ENCODE results near the gene HACE1.
A peak's percentile ranks its signal among the peaks of the same experiment; 100 is the strongest.

The HACE1 gene

DNA sequence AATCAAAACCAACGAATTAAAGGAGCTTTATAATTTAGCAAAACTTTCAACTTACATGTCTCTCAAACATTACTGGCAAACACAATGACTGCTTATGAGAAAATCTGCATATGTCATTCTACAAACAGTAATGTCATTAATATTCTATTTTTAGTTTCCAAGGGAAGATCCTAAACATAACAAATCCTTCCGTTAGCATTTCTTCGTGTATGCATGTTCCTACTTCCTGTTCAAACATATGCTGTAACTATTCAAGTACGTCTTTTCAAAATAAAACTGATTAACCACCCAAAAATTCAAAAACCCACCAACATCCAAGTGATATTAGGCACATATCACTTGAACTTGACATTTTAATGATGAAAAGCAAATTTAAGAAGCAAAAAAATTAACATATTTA is 131.3 kb downstream of the HACE1 start:
- no peak for DNase-seq

DNA sequence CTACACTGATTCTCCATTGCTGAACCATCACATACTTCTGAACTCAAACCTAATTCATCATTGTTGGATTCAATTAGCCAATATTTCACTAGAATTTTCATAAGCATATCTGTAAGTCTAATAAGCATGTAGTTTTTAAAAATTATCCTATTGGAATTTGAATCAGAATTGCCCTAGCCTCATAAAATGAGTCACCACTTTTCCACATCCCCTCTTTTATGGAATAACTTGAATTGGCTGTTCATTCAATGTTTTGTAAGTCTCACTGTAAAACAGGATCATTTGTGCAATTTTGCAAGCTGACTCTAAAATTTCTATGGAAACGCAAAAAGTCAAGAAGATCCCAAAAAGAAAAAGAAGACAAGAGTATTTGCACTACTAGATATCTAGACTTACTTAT is 141.0 kb downstream of the HACE1 start:
- no peak for DNase-seq

- DNase-seq = no peak
These were observed 142.9 kb downstream of the HACE1 start for GRCh38 chr6:104716858-104717257.

DNA sequence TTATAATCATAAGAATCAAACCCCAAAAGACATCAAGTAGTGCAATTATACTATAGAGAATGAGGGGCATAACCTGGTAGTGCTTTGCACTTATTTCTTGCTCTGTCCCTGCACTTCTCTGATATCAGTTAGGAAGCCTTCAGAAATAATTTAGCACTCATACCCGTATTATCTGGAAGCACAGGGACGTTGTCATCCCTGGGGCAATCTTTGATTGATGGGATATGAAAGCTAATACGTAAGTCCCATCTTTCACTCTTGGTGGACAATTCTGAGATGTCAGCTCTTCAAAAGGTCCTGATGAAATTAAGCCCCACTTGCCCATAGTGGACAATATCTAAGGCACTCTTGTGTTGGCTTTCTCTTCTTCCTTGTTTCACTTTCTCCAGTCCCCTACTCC is 144.9 kb downstream of the HACE1 start:
- DNase-seq = no peak

DNA sequence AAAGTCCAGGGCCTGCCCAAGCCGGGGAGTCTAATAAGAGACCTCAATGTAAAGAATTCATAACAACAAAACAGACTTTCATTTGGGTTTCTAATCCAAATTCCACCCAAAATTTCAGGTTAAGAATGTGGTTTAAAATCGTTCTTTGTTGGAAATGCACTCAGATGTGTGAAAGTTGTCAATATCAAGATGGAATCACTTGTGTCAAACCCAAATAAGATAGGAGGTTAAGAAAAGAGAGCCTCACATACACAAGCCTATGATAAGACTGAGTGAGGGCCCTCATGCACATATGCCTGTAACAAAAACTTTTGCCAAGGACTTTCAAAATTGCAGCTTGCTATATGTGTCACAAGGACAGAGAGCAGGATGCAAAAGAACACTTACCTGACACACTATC is 145.7 kb downstream of the HACE1 start:
- DNase-seq = no peak

- DNase-seq = peak; percentile 67
These were observed 148.3 kb downstream of the HACE1 start for GRCh38 chr6:104711371-104711770.

- DNase-seq = no peak
These were observed 149.0 kb downstream of the HACE1 start for GRCh38 chr6:104710543-104711335.

GRCh38 chr6:104705916-104706442 is 153.7 kb downstream of the HACE1 start:
- DNase-seq = no peak

DNA sequence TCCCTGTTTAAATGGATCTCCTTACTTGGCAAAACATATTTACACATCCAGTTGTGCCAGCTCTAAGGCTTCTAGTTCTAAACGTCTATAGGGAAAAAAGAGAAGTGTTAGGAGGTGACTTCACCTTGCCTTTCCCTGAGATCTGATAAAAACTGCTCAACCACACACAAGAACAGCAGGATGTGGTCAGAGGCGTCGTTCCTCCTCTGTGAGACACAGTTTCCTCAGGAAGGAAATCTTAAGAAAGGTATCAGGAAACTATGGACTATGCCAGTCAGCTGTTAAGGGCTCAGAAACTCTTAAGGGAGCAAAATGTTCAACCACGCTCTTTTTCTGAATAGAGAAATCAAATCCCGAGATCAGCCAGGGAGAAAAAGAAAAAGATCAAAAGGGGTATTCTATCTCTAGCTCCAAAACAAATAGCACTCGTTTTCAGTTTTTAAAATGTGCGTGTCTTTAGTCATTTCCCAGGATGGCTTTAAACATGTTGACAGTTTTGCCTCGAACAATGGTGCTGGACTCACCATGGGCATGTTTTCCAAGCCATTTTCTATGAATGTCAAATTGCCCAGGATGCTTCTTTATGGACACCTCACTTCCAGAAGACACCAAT is 154.5 kb downstream of the HACE1 start:
- peak; percentile 64 for DNase-seq

DNA sequence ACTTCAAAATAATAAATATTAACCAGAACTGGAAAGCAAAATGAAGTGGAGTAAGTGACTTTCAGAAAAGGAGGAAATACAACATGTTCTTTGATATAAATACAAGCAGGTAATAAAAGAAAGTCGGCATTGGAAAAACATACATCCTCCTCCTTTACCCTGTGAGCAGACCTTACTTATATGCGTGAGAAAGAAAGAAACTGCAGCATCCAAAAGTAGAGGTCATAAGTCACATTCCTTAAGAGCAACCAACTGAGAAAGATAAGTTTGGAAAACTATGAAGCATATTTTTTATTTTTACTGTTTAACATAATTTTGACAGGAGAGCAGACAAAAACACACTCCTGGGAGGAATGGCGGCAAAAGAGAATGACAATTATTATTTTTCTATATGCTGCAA is 155.5 kb downstream of the HACE1 start:
- DNase-seq = no peak

DNA sequence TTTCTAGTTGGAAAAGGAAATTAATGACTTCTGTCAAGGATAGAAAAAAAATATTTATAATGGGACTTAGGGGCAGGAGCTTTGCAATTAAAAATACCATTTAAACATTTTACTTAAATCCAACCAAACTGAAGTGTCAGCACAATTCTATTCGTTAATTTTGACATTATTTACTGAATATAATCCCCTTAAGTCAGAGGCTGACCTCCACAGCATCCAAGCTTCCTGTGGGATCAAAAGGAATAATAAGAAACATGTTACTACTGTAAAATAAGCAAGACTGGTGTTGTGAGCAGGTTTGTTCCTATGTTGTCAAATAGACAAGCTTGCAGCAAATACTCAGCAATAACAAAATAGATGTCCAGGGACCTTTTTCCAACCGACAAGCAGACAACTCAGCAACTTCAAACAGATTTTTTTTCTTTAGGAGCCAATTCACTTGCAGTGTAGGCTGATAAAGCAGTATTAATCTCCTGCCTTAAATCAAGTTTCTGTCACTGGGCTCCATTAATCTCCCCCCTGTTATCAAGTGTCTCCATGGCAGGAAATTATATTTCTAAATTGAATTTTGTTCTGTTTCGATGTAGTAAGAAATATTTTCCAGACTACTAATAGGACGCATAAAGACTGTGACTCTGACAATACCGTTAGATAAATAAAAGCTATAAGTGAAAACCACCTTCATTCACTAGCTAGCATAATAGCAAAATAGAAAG is 157.4 kb downstream of the HACE1 start:
- no peak for DNase-seq

DNA sequence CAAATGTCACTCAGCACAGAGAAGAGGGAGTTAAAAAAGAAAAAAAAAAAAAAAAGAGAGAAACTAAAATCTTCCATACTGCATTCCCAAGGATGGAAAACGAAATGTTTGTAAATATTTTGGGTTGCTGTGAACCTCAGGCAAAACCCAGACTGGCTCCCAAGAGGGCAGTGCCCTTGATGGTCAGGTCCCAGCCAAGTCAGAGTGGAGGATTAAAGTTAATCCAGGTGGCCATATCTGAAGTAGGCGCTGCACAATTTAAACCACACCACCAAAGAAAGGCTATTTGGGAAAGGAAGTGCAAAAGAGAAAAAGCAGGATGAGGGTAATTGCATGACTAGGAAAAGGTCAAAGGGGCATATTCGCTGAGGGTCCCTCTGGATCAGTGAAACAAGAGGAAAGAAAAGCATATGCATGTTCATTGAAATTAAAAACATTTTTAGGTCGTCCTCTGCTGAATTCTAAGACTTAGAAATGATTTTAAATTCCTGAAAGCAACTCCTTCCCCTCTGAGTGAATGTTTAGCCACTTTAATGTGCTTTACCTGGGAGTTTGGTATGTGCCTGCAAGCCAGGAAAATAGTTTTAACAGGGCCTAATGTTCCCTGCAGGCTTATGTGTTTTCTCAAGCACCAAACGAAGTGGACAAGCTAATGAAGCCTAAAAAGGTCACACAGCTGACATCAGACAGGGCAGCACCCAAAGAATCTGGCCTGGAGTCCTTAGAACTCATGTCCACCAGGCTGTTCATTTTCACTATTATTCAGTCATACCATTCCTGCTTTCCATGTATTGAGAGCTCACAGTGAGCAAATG is 159.1 kb downstream of the HACE1 start:
- no peak for DNase-seq

- DNase-seq = no peak
These were observed 160.0 kb downstream of the HACE1 start for GRCh38 chr6:104699593-104700329.

- DNase-seq = no peak
These were observed 160.7 kb downstream of the HACE1 start for GRCh38 chr6:104698979-104699378.

DNA sequence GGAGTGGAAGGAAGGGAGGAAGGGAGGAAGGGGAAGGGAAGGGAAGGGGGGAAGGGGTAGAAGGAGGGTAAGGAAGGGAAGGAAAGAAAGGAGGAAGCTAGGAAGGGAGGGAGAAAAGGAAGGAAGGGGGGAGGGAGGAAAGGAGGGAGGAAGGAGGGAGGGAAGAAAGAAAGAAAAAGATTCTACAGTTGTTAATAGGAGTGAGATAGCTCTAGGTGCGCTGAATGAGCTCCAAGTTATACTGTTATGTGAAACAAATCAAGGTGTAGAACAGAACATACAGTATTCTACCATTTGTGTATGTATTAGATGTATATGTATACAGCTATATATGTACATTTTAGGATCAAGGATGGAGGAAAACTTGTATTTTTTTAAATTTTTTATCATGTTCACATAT is 167.7 kb downstream of the HACE1 start:
- DNase-seq = no peak

GRCh38 chr6:104689551-104690205 is 170.0 kb downstream of the HACE1 start:
- no peak for DNase-seq

DNA sequence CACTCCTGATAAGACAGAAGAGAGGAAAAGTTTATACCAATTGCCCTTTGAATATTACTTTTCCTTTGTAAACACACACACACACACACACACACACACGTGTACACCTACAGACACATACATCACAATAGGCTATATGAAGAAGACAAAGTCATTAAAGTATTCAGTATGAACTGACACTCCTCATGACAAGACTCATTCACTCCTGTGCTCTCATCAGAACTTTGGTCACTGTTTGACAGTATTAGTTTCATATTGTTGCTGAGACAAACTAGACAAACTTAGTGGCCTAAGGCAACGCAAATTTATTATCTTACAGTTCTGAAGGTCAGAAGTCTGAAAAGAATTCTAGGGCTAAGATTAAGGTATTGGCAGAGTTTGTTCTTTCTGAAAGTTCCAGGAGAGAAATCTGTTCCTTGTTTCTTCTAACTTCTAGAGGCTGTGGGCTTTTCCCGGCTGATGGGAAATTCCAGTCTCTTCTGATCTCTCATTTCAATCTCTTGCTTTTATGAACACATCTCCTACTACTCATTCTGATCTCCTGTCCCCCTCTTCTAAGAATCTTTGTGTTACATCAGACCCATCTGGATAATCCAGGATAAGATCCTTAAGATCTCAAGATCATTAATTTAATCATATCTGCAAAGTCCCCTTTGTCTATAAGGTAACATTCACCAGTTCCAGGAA is 171.3 kb downstream of the HACE1 start:
- DNase-seq = no peak

DNA sequence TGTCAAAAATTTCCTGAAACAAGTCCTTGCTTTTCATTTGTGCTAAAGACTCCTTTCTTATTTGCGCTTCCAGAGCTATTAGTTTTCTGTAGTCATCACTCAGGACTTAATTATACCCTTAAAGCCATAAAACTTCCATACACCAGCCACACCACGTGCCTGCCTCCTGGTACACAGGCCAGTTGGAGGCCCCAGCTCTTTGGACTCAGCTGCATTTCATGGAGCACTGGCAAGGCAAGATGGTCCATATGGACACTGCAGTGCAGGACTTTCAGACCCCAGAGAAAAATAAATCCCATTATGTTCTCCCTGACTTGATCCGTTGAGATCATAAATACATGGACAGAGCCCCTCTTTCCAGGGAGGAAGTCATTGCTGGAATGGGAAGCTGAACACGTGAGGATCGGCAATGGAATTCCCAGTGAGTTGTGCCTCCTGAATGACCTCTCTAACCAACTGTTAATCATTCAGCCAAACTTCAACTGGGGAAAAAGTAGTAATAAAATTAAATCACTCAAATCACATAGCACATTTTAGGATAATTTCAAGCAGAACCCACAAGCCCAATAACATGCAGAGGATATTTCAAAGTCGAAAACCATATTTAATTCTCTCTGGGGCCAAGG is 173.1 kb downstream of the HACE1 start:
- DNase-seq = no peak

DNA sequence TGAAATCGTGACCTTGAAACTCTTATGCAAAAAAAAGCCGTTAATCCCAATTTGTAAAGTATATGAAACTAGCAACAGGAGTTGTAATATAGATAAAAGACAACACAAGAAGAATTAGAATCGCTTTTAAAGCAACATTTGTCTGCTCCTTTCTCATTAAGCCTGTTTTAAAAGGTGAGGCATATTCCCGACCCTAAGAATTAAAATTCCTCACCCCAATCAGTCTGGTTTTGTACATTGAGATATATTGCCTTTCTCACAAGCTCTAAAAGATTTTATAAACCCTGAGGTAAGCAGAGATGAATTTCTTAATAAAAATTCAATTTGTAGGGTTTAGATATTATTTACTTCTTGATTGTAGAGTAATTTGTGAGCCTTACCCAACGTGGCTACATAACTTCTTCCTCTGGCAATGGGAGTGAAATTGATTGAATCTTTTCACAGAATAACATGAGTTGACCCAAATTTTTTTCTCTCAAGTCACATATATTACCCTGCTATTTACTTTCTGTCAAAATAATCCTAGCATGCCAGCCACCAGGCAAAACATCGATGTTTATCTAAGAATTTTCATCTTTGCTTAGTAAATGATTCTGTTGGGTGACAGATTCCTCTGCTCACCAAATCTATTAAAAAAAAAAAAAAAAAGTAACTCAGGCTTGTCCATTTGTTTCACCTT is 173.7 kb downstream of the HACE1 start:
- DNase-seq = no peak

DNA sequence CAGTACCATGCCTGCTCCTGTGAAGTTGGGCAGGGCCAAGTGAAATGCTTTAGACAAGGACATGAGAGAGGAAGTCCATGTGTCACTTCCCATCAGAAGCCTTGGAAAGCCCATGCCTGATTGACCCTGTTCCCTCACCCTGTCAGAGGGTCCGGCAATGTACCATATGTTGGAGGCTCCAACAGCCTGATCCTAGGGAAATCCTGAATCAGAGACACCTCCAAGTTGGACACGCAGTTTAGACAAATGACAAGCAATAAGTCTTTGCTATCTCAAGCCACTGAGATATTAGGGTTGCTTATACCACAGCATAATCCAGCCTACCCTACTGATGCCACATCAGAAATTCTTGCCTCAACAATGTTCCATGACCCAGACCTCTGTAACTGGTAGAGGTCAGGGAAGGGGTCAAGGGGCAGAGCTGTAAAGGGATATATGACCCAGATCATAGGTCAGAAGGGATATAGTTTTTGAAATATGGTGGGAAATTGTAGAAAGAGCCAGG is 174.8 kb downstream of the HACE1 start:
- no peak for DNase-seq
